Activated CD8-positive, alpha-beta T cell treated with anti-CD3 and anti-CD28 coated beads for 36 hours (primary cell): ENCODE data around the gene ARPC2. TPM values are rescaled to one million over a fixed set of nuclear protein-coding genes. Genes with fewer than 3 reads are reported as not detected.

Experiments used
- ATAC-seq: fragments of 200-7000 bp; cut with Tn5 transposase; one replicate; pipeline ENCODE4 v1.10.0; 2021; ENCODE audit warnings: mild to moderate bottlenecking, moderate library complexity
- CTCF ChIA-PET: fragments of 350-600 bp; sonication (Branson Sonifier 250); formaldehyde crosslinking; loops from one replicate; lab custom pipeline; 2021; ENCODE audit warnings: antibody characterized with exemption; lab: Charles Lee
- POLR2A ChIA-PET: fragments of 350-600 bp; sonication (Branson Sonifier 250); formaldehyde crosslinking; loops from one replicate; lab custom pipeline; 2021; ENCODE audit warnings: antibody characterized with exemption; lab: Charles Lee
- DNase-seq: peaks from one replicate; pipeline ENCODE4 v3.0.0-alpha.2; 2020
- H3K27ac Mint-ChIP-seq: one replicate; pipeline ENCODE4 v1.8.0; 2021; ENCODE audit warnings: mild to moderate bottlenecking, mixed read lengths
- H3K27me3 Mint-ChIP-seq: one replicate; pipeline ENCODE4 v1.8.0; 2021; ENCODE audit warnings: mixed read lengths
- H3K36me3 Mint-ChIP-seq: one replicate; pipeline ENCODE4 v1.8.0; 2021; ENCODE audit warnings: low read depth, mixed read lengths
- H3K4me1 Mint-ChIP-seq: one replicate; pipeline ENCODE4 v1.8.0; 2021; ENCODE audit warnings: low read depth, mixed read lengths
- H3K4me3 Mint-ChIP-seq: one replicate; pipeline ENCODE4 v1.8.0; 2021; ENCODE audit warnings: mild to moderate bottlenecking, moderate library complexity, mixed read lengths
- H3K9me3 Mint-ChIP-seq: one replicate; pipeline ENCODE4 v1.8.0; 2021; ENCODE audit warnings: mixed read lengths
- intact Hi-C: fragments of 100-400 bp; cut with micrococcal nuclease; formaldehyde crosslinking; loops from one replicate; pipeline ENCODE4 v1.10.0; 2022
- total RNA-seq, 2 experiments: library from RNA; stranded (reverse); gene quantifications; one replicate each; pipeline ENCODE4 v1.2.3, GENCODE V29; 2021
- TF ChIP-seq, protein P1 (sequence below): fragments of 200-600 bp; IDR thresholded peaks from one replicate; pipeline ENCODE4 v1.8.0; 2022; ENCODE audit warnings: antibody characterized with exemption, mild to moderate bottlenecking

The ARPC2 gene
- total RNA-seq, 2 experiments from 2014 or later, result 636 to 644 TPM

DNA sequence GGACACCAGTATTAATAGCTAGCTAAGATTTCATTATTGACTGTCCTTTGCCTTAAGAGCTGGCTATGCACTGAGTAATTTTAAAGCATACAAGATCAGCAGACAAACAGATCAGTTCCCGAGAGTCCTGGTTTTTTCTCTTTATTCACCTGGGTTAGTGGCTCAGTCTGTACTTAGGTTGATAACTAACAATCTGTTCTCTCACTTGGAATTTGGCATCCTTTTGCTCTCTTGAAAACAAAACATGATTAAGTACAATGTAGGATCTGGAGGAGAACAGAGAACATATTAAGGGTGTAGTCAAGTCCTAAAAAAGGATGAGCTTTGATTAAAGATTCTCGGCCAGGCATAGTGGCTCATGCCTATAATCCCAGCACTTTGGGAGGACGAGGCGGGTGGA lies 16.6 kb downstream of the ARPC2 start:
- Mint-ChIP-seq H3K27ac (peak overlapping the region; percentile 79), H3K9me3 (no peaks in the 10 kb centered on the region), H3K4me3 (no peak overlapping the region), H3K36me3 (peaks cover 80% of the 10 kb centered on the region), H3K4me1 (peaks cover 41% of the 10 kb centered on the region), H3K27me3 (no peaks in the 10 kb centered on the region)
- CTCF ChIA-PET, result interaction anchor here (1.1 to 2.2 kb wide), 3 partner anchors 8 to 19 kb away, joined by 4 to 7 read pairs (median 5); no protein-coding TSS in a partner anchor
- intact Hi-C loops, result no loop called here
- POLR2A ChIA-PET, result interaction anchor here (1.0 to 8.5 kb wide), 10 partner anchors 8 to 24 kb away, joined by 3 to 75 read pairs (median 4); no protein-coding TSS in a partner anchor
- no peak for ATAC-seq
- TF ChIP-seq, protein P1, sequence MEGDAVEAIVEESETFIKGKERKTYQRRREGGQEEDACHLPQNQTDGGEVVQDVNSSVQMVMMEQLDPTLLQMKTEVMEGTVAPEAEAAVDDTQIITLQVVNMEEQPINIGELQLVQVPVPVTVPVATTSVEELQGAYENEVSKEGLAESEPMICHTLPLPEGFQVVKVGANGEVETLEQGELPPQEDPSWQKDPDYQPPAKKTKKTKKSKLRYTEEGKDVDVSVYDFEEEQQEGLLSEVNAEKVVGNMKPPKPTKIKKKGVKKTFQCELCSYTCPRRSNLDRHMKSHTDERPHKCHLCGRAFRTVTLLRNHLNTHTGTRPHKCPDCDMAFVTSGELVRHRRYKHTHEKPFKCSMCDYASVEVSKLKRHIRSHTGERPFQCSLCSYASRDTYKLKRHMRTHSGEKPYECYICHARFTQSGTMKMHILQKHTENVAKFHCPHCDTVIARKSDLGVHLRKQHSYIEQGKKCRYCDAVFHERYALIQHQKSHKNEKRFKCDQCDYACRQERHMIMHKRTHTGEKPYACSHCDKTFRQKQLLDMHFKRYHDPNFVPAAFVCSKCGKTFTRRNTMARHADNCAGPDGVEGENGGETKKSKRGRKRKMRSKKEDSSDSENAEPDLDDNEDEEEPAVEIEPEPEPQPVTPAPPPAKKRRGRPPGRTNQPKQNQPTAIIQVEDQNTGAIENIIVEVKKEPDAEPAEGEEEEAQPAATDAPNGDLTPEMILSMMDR, result no peak
- no peak for DNase-seq

DNA sequence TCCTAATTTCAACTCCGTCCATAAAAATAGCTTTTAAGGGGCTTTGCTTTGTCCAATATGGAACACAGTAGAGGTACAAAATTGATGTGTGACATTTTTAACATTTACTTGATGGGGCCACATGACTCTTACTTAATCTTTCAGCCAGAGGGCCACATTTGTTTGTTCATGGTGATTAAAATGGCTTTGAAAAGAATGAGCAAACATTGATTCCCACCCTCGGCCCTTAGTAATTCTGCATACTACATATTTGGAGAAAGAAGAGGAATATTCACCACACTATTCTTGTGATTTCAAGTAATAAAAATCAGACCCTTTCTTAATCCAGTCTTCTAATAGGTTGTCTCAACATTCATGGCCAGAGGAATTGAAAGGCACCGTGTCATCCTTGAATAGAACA lies 17.5 kb downstream of the ARPC2 start:
- DNase-seq, result no peak
- Mint-ChIP-seq H3K4me3 (no peak overlapping the region), H3K36me3 (peaks cover 82% of the 10 kb centered on the region), H3K27ac (peak overlapping the region; percentile 69), H3K27me3 (no peaks in the 10 kb centered on the region), H3K4me1 (peaks cover 37% of the 10 kb centered on the region), H3K9me3 (no peaks in the 10 kb centered on the region)
- POLR2A ChIA-PET, result interaction anchor here (1.0 to 8.5 kb wide), 6 partner anchors 9 to 23 kb away, joined by 3 to 75 read pairs (median 6); no protein-coding TSS in a partner anchor
- TF ChIP-seq, protein P1, result no peak
- intact Hi-C loops, result no loop called here
- CTCF ChIA-PET, result interaction anchor here (1.8 to 2.2 kb wide), 3 partner anchors 8 to 23 kb away, joined by 3 to 7 read pairs (median 5); no protein-coding TSS in a partner anchor
- ATAC-seq, result no peak

DNA sequence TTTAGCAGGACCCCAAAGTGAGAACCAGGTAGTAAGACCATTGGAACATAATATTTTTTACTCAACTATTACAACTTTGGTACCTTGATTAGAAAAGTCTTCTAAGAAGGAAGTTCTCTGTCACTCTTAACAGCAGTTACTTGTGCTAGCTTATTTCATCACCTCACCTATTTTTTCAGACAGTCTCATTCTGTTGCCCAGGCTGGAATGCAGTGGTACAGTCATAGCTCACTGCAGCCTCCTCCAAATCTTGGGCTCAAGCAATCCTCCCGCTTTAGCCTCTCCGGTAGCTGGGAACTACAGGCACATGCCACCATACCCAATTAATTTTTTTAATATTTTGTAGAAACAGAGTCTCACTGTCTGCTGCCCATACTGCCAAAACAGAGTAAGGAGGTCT lies 18.0 kb downstream of the ARPC2 start:
- Mint-ChIP-seq H3K4me3 (no peak overlapping the region), H3K9me3 (no peaks in the 10 kb centered on the region), H3K27me3 (no peaks in the 10 kb centered on the region), H3K4me1 (peaks cover 35% of the 10 kb centered on the region), H3K27ac (peak overlapping the region; percentile 69), H3K36me3 (peaks cover 84% of the 10 kb centered on the region)
- ATAC-seq, result no peak
- TF ChIP-seq, protein P1, result no peak
- CTCF ChIA-PET, result interaction anchor here (1.8 to 2.2 kb wide), 4 partner anchors 8 to 50 kb away, joined by 3 to 7 read pairs (median 4); no protein-coding TSS in a partner anchor
- DNase-seq, result no peak
- POLR2A ChIA-PET, result interaction anchor here (1.3 to 8.5 kb wide), 5 partner anchors 9 to 22 kb away, joined by 3 to 75 read pairs (median 8); no protein-coding TSS in a partner anchor
- intact Hi-C loops, result no loop called here

DNA sequence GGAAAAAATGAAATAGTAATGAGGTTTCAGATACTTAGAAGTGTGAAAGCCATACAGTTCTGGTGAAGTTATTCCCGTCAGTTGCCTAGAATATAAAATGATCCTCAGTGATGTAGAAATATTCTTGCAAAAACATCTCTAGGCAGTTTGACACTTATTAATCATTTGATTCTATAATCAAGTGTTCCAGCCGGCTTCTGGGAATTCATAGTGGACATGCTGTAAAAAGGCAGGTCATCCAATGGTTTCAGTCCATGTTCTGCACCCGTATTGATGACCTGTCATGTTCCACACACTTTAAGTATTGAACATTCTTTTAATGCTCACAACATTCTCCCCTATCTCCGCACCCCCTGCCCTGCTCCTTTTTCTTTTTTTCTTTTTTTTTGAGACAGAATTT lies 19.8 kb downstream of the ARPC2 start:
- intact Hi-C loops, result no loop called here
- CTCF ChIA-PET, result interaction anchor here (1.0 to 1.1 kb wide), 2 partner anchors 19 to 51 kb away, joined by 3 read pairs; no protein-coding TSS in a partner anchor
- Mint-ChIP-seq H3K27ac (peak overlapping the region; percentile 46), H3K4me3 (no peak overlapping the region), H3K27me3 (no peaks in the 10 kb centered on the region), H3K36me3 (peaks cover 84% of the 10 kb centered on the region), H3K9me3 (no peaks in the 10 kb centered on the region), H3K4me1 (peaks cover 33% of the 10 kb centered on the region)
- TF ChIP-seq, protein P1, result no peak
- ATAC-seq, result no peak
- DNase-seq, result no peak
- POLR2A ChIA-PET, result interaction anchor here (8.5 kb wide), 1 partner anchor 8 kb away, joined by 75 read pairs; no protein-coding TSS in a partner anchor

DNA sequence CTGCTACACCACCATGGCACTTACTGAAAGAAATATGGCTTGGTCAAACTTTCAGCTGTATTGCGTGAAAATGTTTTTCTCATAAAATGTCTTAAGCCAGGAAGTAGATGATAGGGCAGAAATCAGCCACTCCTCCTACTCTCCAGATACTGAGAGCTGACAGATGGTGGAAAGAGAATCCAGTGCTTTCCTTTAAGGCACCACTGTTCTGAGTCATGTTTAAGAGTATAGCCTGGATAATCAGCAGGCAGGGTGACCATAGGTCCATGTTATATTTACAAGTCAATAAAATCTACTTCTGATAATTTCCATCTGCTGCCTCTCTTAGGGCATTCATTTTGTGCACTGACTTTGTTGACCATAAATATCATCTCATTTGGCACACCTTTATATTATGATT lies 21.9 kb downstream of the ARPC2 start:
- peak overlapping the region; percentile 16 for H3K27ac Mint-ChIP-seq
- H3K27me3 Mint-ChIP-seq, result no peaks in the 10 kb centered on the region
- peaks cover 43% of the 10 kb centered on the region for H3K4me1 Mint-ChIP-seq
- ATAC-seq (no peak), DNase-seq (no peak)
- CTCF ChIA-PET, result no interaction called here
- TF ChIP-seq, protein P1, result no peak
- no peak overlapping the region for H3K4me3 Mint-ChIP-seq
- intact Hi-C loops, result no loop called here
- POLR2A ChIA-PET, result interaction anchor here (0.8 to 1.7 kb wide), 4 partner anchors 19 to 53 kb away, joined by 3 to 5 read pairs (median 4); no protein-coding TSS in a partner anchor
- no peaks in the 10 kb centered on the region for H3K9me3 Mint-ChIP-seq
- peaks cover 84% of the 10 kb centered on the region for H3K36me3 Mint-ChIP-seq
